Measurements from ENCODE around the gene TRAPPC14. TPM values are rescaled to one million over a fixed set of nuclear protein-coding genes. Genes with fewer than 3 reads are reported as not detected.

Gene TRAPPC14
- total RNA-seq, 1 donor from 2014 or later = 65.3 TPM

- Mint-ChIP-seq H3K9me3 (no peaks in the 10 kb centered on the region), H3K36me3 (ENCODE audit: low read depth) (no peaks in the 10 kb centered on the region), H3K27ac (no peak overlapping the region), H3K4me1 (peaks cover 49% of the 10 kb centered on the region), H3K27me3 (peaks cover 42% of the 10 kb centered on the region), H3K4me3 (peak overlapping the region; percentile 64)
- POLR2A ChIA-PET = interaction anchor here (0.5 to 2.0 kb wide), 10 partner anchors 9 to 261 kb away, joined by 3 to 9 read pairs (median 4); partner anchors contain the start of genes GPC2, LAMTOR4, MEPCE and STAG3
- no peak for DNase-seq
- no peak for ATAC-seq (ENCODE audit: low read depth)
- CTCF ChIA-PET = no interaction called here
- no peak for TF ChIP-seq CTCF (IDR thresholded peaks at IDR 0.05)
- intact Hi-C loops (cut with micrococcal nuclease) = loop anchor here (1.0 kb wide), 1 partner anchor 10 kb away; the partner anchor contains the start of gene TRAPPC14
Measured at GRCh38 chr7:100167912-100168323, 9.4 kb upstream of the TRAPPC14 start.

DNA sequence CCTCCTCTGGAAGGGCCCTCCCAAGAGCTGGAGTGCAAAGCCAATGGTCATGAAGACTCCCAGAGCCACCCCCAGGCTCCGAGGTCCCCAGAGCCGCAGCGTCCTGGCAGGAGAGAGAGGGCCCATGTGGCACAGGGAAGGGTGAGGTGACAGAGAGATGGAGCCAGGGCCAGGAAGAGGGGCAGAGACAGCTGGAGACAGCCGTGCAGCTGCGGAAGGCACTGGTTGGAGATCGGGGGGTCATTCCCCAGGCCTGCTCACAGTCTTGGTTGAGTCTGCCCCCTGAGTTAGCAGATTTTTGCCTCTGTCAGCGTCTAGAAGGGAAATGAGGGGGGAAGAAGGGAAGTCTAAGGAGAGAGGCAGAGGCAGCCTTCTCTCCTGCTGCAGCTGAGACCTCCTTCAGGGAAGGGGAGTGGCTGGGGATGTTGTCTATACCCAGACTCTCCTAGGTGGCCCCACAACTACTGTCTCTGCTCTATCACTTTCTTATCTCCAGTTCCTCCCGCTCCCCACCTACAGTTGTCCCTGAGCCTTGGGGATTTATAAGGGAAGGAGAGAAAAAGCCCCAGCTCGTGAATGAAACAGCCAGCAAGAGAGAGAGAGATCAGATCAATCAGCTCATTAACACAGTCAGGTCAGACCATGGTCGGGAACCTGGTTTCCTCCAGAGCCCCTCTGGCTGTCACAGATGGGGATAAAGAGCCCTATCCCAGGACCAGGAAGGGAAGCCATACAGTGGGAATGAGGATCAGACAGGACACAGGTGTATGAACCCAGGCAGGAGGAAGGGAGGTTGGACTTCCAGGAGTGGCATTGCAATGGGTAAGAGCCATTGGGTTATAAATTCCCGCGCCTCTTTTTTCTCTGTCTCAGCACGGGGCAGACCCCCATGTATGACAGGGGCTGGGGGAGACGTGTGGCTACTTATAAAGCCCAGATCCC, 8.7 kb upstream of the TRAPPC14 start:
- H3K27ac Mint-ChIP-seq = no peak overlapping the region
- DNase-seq (no peak), ATAC-seq (ENCODE audit: low read depth) (no peak)
- POLR2A ChIA-PET = interaction anchor here (0.6 to 2.0 kb wide), 11 partner anchors 10 to 262 kb away, joined by 3 to 9 read pairs (median 4); partner anchors contain the start of genes AP4M1, GPC2, LAMTOR4 and MCM7
- peaks cover 42% of the 10 kb centered on the region for H3K27me3 Mint-ChIP-seq
- peaks cover 49% of the 10 kb centered on the region for H3K4me1 Mint-ChIP-seq
- no peaks in the 10 kb centered on the region for H3K36me3 Mint-ChIP-seq (ENCODE audit: low read depth)
- no peak for TF ChIP-seq CTCF (IDR thresholded peaks at IDR 0.05)
- peak overlapping the region; percentile 64 for H3K4me3 Mint-ChIP-seq
- no peaks in the 10 kb centered on the region for H3K9me3 Mint-ChIP-seq
- intact Hi-C loops (cut with micrococcal nuclease) = no loop called here
- CTCF ChIA-PET = no interaction called here

- H3K36me3 Mint-ChIP-seq (ENCODE audit: low read depth) = no peaks in the 10 kb centered on the region
- no peak overlapping the region for H3K27ac Mint-ChIP-seq
- ChIA-PET POLR2A (interaction anchor here (0.7 to 2.0 kb wide), 5 partner anchors 11 to 270 kb away, joined by 3 to 6 read pairs (median 4); partner anchors contain the start of genes AP4M1, GPC2, LAMTOR4 and MCM7), CTCF (interaction anchor here (0.6 kb wide), 1 partner anchor 283 kb away, joined by 4 read pairs; no protein-coding TSS in a partner anchor)
- no peak for DNase-seq
- no peaks in the 10 kb centered on the region for H3K9me3 Mint-ChIP-seq
- ATAC-seq (ENCODE audit: low read depth) = no peak
- TF ChIP-seq CTCF (IDR thresholded peaks at IDR 0.05) = no peak
- peaks cover 39% of the 10 kb centered on the region for H3K27me3 Mint-ChIP-seq
- no peak overlapping the region for H3K4me3 Mint-ChIP-seq
- intact Hi-C loops (cut with micrococcal nuclease) = no loop called here
- peaks cover 45% of the 10 kb centered on the region for H3K4me1 Mint-ChIP-seq
Measured at GRCh38 chr7:100166317-100166940, 7.9 kb upstream of the TRAPPC14 start.

DNA sequence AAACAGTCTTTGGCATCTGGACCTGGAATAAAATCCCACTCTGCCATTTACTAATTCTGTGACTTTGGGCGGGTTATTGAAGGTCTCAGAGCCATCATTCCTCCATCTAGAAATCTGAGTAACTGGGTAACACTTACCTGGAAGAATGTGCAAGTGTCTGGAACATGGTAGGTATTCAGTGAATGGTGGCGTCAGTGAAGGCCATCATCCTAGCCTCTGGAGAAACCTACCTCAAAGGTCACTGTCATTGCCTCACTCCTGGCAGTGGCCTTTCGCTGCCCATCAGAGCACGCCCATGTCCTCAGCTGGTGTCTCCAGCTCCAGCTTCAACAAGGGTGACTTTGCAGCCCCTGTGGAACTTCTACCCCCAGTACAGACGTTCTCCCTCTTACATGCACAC, 5.3 kb upstream of the TRAPPC14 start:
- Mint-ChIP-seq H3K27ac (no peak overlapping the region), H3K4me3 (no peak overlapping the region), H3K9me3 (no peaks in the 10 kb centered on the region), H3K27me3 (peaks cover 27% of the 10 kb centered on the region), H3K36me3 (ENCODE audit: low read depth) (no peaks in the 10 kb centered on the region), H3K4me1 (peaks cover 39% of the 10 kb centered on the region)
- intact Hi-C loops (cut with micrococcal nuclease) = no loop called here
- no peak for TF ChIP-seq CTCF (IDR thresholded peaks at IDR 0.05)
- ATAC-seq (ENCODE audit: low read depth) = no peak
- no peak for DNase-seq
- ChIA-PET CTCF (no interaction called here), POLR2A (interaction anchor here (0.6 to 0.7 kb wide), 2 partner anchors 13 to 27 kb away, joined by 3 to 4 read pairs; partner anchors contain the start of gene GPC2)

All from activated B cell treated with CpG ODN at 0.5 μM for 24 hours (primary cell).